Measurements from ENCODE around the gene RASD2.

The RASD2 gene

GRCh38 chr22:35590634-35591295 is 50.1 kb downstream of the RASD2 start:
- no peak overlapping the region for H3K4me3 ChIP-seq
- H3K27me3 ChIP-seq = no peaks in the 10 kb centered on the region
- H3K9me3 ChIP-seq = no peaks in the 10 kb centered on the region
- no peak for DNase-seq
- TF ChIP-seq, protein P1, sequence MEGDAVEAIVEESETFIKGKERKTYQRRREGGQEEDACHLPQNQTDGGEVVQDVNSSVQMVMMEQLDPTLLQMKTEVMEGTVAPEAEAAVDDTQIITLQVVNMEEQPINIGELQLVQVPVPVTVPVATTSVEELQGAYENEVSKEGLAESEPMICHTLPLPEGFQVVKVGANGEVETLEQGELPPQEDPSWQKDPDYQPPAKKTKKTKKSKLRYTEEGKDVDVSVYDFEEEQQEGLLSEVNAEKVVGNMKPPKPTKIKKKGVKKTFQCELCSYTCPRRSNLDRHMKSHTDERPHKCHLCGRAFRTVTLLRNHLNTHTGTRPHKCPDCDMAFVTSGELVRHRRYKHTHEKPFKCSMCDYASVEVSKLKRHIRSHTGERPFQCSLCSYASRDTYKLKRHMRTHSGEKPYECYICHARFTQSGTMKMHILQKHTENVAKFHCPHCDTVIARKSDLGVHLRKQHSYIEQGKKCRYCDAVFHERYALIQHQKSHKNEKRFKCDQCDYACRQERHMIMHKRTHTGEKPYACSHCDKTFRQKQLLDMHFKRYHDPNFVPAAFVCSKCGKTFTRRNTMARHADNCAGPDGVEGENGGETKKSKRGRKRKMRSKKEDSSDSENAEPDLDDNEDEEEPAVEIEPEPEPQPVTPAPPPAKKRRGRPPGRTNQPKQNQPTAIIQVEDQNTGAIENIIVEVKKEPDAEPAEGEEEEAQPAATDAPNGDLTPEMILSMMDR (IDR thresholded peaks at IDR 0.05) = no peak
- no peaks in the 10 kb centered on the region for H3K36me3 ChIP-seq
- intact Hi-C loops (cut with DNase I; ENCODE audit: low total_unique reads) = no loop called here
- peaks cover 0 to 11% (median 4%) of the 10 kb centered on the region in 4 donors for H3K4me1 ChIP-seq
- no peak overlapping the region for H3K27ac ChIP-seq

- H3K9me3 ChIP-seq = no peaks in the 10 kb centered on the region
- intact Hi-C loops (cut with DNase I; ENCODE audit: low total_unique reads) = no loop called here
- H3K27me3 ChIP-seq = no peaks in the 10 kb centered on the region
- H3K4me3 ChIP-seq = no peak overlapping the region
- no peak overlapping the region for H3K27ac ChIP-seq
- TF ChIP-seq, protein P1 (IDR thresholded peaks at IDR 0.05) = no peak
- no peak for DNase-seq
- peaks cover 0 to 11% (median 4%) of the 10 kb centered on the region in 4 donors for H3K4me1 ChIP-seq
- no peaks in the 10 kb centered on the region for H3K36me3 ChIP-seq
Observed at GRCh38 chr22:35591714-35592417, 51.2 kb downstream of the RASD2 start.

- no peak overlapping the region for H3K27ac ChIP-seq
- no peaks in the 10 kb centered on the region for H3K27me3 ChIP-seq
- DNase-seq = no peak
- H3K36me3 ChIP-seq = no peaks in the 10 kb centered on the region
- intact Hi-C loops (cut with DNase I; ENCODE audit: low total_unique reads) = no loop called here
- H3K9me3 ChIP-seq = no peaks in the 10 kb centered on the region
- TF ChIP-seq, protein P1 (IDR thresholded peaks at IDR 0.05) = no peak
- no peak overlapping the region for H3K4me3 ChIP-seq
- peaks cover 0 to 9% (median 2%) of the 10 kb centered on the region in 4 donors for H3K4me1 ChIP-seq
Observed at GRCh38 chr22:35592418-35592967, 51.9 kb downstream of the RASD2 start.

DNA sequence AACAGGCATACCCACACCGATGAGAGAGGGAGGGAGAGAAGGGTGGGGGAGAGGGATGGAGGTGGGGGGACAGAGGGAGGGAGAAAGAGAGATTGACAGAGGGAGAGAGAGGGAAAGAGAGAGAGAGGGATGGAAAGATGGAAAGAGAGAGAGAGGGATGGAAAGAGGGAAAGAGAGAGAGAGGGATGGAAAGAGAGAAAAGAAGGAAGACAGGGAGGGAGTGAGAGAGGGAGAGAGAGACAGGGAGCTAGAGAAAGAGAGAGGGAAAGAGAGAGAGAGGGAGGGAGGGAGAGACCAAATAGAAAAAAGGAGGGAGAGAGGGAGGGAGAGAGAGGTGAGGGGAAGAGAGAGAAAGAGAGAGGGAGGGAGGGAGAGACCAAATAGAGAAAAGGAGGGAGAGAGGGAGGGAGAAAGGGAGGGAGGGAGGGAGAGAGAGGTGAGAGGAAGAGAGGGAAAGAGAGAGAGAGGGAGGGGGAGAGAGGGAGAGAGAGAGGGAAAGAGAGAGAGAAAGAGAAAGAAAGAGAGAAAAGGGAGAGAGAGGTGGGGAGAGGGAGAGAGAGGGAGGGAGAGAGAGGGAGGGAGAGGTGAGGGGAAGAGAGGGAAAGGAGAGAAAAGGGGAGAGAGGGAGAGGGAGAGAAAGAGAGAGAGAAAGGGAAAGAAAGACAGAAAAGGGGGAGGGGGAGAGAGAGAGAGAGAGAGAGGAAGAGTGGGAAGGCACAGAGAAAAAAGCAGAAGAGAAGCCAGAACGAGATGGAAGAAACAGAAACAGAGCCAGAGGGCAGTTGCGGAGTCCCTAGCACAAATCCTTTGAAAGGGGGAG is 52.6 kb downstream of the RASD2 start:
- intact Hi-C loops (cut with DNase I; ENCODE audit: low total_unique reads) = no loop called here
- no peak for DNase-seq
- Histone ChIP-seq H3K27me3 (no peaks in the 10 kb centered on the region), H3K9me3 (no peaks in the 10 kb centered on the region), H3K4me1 (peaks cover 0 to 4% (median 0%) of the 10 kb centered on the region in 4 donors), H3K36me3 (no peaks in the 10 kb centered on the region), H3K4me3 (no peak overlapping the region), H3K27ac (no peak overlapping the region)
- TF ChIP-seq, protein P1 (IDR thresholded peaks at IDR 0.05) = no peak

DNA sequence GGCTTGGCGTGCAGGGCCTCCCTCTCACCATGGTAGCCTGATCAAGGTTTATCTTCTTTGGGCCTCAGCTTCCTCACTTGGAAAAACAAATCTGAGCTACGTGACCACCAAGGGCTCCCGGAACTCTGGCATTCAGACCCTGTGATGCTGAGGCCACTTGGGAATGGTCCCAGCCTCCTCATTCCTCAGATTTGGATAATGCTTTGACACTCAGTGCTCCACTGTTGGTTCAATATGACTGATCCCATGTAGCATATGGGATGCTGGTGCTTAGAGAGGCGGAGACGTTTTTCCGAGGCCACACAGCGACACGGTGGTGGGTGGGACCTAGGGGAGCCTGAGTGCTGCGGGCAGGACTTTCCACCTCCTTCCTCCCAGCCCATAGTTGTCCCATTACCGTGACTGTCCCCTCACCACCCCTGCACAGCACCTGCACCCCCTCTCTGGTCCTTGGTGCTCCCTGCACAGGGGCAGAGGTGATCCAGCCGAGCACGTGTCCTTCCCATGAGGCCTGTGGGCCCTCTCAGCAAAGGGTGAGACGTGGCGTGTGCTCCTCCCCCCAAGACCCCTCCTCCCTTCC is 53.4 kb downstream of the RASD2 start:
- Histone ChIP-seq H3K4me3 (no peak overlapping the region), H3K27ac (no peak overlapping the region), H3K27me3 (no peaks in the 10 kb centered on the region), H3K4me1 (peaks cover 0 to 4% (median 0%) of the 10 kb centered on the region in 4 donors), H3K36me3 (no peaks in the 10 kb centered on the region), H3K9me3 (no peaks in the 10 kb centered on the region)
- intact Hi-C loops (cut with DNase I; ENCODE audit: low total_unique reads) = no loop called here
- TF ChIP-seq, protein P1 (IDR thresholded peaks at IDR 0.05) = no peak
- DNase-seq = no peak
